Colonic mucosa (tissue), 4 donors: ENCODE data around the gene CCN6. TPM values are rescaled to one million over a fixed set of nuclear protein-coding genes. Genes with fewer than 3 reads are reported as not detected.
"Not testable (repeated sequence)": the region's sequence is repeated elsewhere in the genome, so short reads cannot be mapped to it uniquely, and the experiment has no call there.

Source experiments
- DNase-seq: peaks from one replicate; pipeline ENCODE4 v3.0.0-alpha.2; 2020
- H3K27ac ChIP-seq: fragments of 200-600 bp; one replicate; pipeline ENCODE4 v1.8.0; 2021
- H3K27me3 ChIP-seq: fragments of 200-600 bp; one replicate; pipeline ENCODE4 v1.8.0; 2021
- H3K36me3 ChIP-seq: fragments of 200-600 bp; one replicate; pipeline ENCODE4 v1.8.0; 2021
- H3K4me1 ChIP-seq: fragments of 200-600 bp; one replicate; pipeline ENCODE4 v1.8.0; 2021; ENCODE audit warnings: mild to moderate bottlenecking
- H3K4me3 ChIP-seq: fragments of 200-600 bp; one replicate; pipeline ENCODE4 v1.8.0; 2021
- H3K9ac ChIP-seq, 2 donors: one replicate each; pipeline ENCODE4 v1.7.0; 2013; ENCODE audit warnings: control low read depth in 2 of 2, low read depth in 2 of 2, low read length in 2 of 2
- H3K9me3 ChIP-seq: fragments of 200-600 bp; one replicate; pipeline ENCODE4 v1.8.0; 2021
- CTCF ChIP-seq: fragments of 200-600 bp; IDR thresholded peaks from one replicate; pipeline ENCODE4 v1.8.0; 2022; ENCODE audit warnings: antibody characterized with exemption, mild to moderate bottlenecking
- intact Hi-C: fragments of 100-400 bp; cut with DNase I; formaldehyde crosslinking; loops from one replicate; pipeline ENCODE4 v1.14.1; 2022
- total RNA-seq, 2 donors: library from RNA; stranded (reverse); fragmentation: NEBNext Ultra II Directional in 1 of 2; extraction: Animal tissue kit (Norgen Biotek cat#: 25700) in 1 of 2; gene quantifications; one replicate each; pipeline ENCODE4 v1.2.1, GENCODE V29; 2021
- donor health status: healthy.
- donor health status: DM: no; HTN: no; CAD: no.
- donor health status: DM: no; HTN: no; CAD: no.

The CCN6 gene
- total RNA-seq, 2 donors from 2014 or later, result not detected

GRCh38 chr6:112044856-112045255, 9.0 kb upstream of the CCN6 start:
- Histone ChIP-seq H3K9me3 (no peaks in the 10 kb centered on the region), H3K36me3 (no peaks in the 10 kb centered on the region), H3K4me1 (no peaks in the 10 kb centered on the region), H3K27me3 (no peaks in the 10 kb centered on the region), H3K27ac (no peak overlapping the region), H3K4me3 (no peak overlapping the region), H3K9ac (no peak overlapping the region)
- no peak for DNase-seq
- TF ChIP-seq CTCF, result no peak
- intact Hi-C loops, result loop anchor here (5.0 kb wide), 2 partner anchors 333 to 788 kb away; a partner anchor contains a TSS

GRCh38 chr6:112047523-112047922, 6.4 kb upstream of the CCN6 start:
- H3K9ac ChIP-seq, intact Hi-C loops, DNase-seq, H3K27ac ChIP-seq, H3K9me3 ChIP-seq, H3K4me3 ChIP-seq, H3K36me3 ChIP-seq, H3K4me1 ChIP-seq, H3K27me3 ChIP-seq: not testable (repeated sequence)

GRCh38 chr6:112049026-112049799, 4.7 kb upstream of the CCN6 start:
- H3K27me3 ChIP-seq, result no peaks in the 10 kb centered on the region
- no peaks in the 10 kb centered on the region for H3K36me3 ChIP-seq
- intact Hi-C loops, result no loop called here
- no peak overlapping the region for H3K9ac ChIP-seq
- H3K27ac ChIP-seq, result no peak overlapping the region
- TF ChIP-seq CTCF, result no peak
- H3K4me1 ChIP-seq, result no peaks in the 10 kb centered on the region
- H3K4me3 ChIP-seq, result no peak overlapping the region
- no peak for DNase-seq
- no peaks in the 10 kb centered on the region for H3K9me3 ChIP-seq

- TF ChIP-seq CTCF, result no peak
- Histone ChIP-seq H3K9ac (no peak overlapping the region), H3K4me1 (no peaks in the 10 kb centered on the region), H3K4me3 (no peak overlapping the region), H3K9me3 (no peaks in the 10 kb centered on the region), H3K27me3 (no peaks in the 10 kb centered on the region), H3K27ac (no peak overlapping the region), H3K36me3 (no peaks in the 10 kb centered on the region)
- DNase-seq, result no peak
- intact Hi-C loops, result no loop called here
Measured at GRCh38 chr6:112049996-112050395, 3.9 kb upstream of the CCN6 start.

- intact Hi-C loops, result no loop called here
- H3K36me3 ChIP-seq, result no peaks in the 10 kb centered on the region
- H3K27me3 ChIP-seq, result no peaks in the 10 kb centered on the region
- H3K9me3 ChIP-seq, result no peaks in the 10 kb centered on the region
- H3K4me3 ChIP-seq, result no peak overlapping the region
- no peak for TF ChIP-seq CTCF
- H3K27ac ChIP-seq, result no peak overlapping the region
- no peaks in the 10 kb centered on the region for H3K4me1 ChIP-seq
- H3K9ac ChIP-seq, result no peak overlapping the region
- DNase-seq, result no peak
Measured at GRCh38 chr6:112050429-112050828, 3.5 kb upstream of the CCN6 start.

- H3K27me3 ChIP-seq, H3K36me3 ChIP-seq, H3K9ac ChIP-seq, H3K4me3 ChIP-seq, H3K27ac ChIP-seq, intact Hi-C loops, H3K4me1 ChIP-seq, DNase-seq, H3K9me3 ChIP-seq: not testable (repeated sequence)
Measured at GRCh38 chr6:112051251-112051740, 2.6 kb upstream of the CCN6 start.
